GM19372 (cell line): ENCODE measurements around the gene STK32C.
"Not testable (repeated sequence)": the region's sequence is repeated elsewhere in the genome, so short reads cannot be mapped to it uniquely, and the experiment has no call there.

Experiments
- ATAC-seq: cut with Tn5 transposase; IDR thresholded peaks from one replicate; pipeline ENCODE4 v1.9.1; 2021; ENCODE audit warnings: mild to moderate bottlenecking, low read depth, moderate library complexity; ENCODE audit not compliant: unreplicated experiment

The STK32C gene

GRCh38 chr10:132339276-132339675 is 31.5 kb upstream of the STK32C start:
- ATAC-seq, result no peak

DNA sequence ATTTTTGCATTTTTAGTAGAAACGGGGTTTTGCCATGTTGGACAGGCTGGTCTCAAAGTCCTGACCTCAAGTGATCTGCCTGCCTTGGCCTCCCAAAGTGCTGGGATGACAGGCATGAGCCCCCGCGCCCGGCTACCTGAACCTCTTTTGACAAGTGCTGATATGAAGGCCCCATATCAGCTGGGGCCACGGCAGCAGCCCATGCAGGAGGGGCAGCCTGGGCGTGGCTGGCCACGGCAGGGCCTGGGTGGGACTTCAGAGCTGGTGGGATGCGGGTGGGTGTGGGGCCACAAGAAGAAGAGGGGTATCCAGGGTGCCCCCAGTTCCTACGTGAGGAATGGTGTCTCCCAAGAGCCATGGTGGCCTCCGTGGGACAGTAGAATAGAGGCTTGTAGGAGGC is 31.1 kb upstream of the STK32C start:
- no peak for ATAC-seq

GRCh38 chr10:132337854-132338253 is 30.1 kb upstream of the STK32C start:
- ATAC-seq, result not testable (repeated sequence)

DNA sequence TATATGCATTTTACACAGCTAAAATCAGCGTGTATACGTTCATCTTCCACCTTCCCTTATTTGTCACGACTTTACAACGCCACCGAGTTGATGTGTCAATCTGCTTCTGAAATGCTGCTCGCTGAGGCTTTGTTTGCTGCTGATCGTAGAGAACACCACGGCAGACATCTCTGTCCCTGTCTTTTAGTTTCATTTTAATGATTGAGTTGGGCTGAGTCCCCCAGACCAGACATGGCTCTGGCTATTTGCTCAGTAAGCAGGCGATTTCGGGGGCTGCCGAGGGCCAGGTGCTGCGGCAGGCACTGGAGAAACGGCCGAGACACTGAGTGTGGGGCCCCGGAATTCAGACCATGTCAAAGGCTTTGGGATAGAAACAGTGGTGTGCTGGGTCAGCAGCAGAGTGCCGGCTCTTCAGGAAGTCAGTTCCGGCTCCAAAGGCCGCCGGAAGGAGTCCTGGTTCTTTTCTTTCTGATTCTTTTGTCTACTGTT is 29.2 kb upstream of the STK32C start:
- no peak for ATAC-seq

DNA sequence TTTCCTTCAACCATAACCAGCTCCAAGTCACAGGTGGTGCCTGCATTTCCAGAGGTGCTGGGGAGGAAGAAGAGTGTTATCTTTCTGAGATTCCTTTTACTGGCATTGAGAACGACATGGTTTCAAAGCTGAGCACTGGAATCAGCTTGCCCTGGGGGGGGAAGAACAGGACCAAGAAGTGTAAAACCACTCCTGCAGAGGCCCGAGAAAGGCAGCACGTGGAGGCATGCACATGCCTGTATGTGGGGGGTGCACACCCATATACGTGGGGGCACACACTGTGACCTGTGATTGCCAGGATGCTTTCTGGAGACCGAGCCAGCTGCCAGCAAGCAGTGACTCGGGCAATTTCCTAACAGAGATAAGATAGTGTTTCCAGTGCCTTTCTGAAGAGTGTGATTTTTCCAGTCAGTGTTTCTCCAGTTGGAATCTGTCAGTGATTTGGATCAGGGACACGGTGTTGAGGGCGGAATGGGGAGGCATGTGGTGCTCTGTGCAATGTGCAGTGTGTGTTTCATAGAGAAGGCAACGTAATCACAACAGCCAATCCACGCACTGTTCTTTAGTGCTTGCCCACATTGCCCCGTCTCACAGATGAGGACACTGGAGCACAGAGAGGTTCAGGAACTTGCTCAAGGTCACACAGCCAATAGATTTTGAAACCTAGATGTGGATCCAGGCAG is 28.5 kb upstream of the STK32C start:
- ATAC-seq, result no peak

GRCh38 chr10:132335189-132336063 is 27.7 kb upstream of the STK32C start:
- peak; percentile 43 for ATAC-seq

DNA sequence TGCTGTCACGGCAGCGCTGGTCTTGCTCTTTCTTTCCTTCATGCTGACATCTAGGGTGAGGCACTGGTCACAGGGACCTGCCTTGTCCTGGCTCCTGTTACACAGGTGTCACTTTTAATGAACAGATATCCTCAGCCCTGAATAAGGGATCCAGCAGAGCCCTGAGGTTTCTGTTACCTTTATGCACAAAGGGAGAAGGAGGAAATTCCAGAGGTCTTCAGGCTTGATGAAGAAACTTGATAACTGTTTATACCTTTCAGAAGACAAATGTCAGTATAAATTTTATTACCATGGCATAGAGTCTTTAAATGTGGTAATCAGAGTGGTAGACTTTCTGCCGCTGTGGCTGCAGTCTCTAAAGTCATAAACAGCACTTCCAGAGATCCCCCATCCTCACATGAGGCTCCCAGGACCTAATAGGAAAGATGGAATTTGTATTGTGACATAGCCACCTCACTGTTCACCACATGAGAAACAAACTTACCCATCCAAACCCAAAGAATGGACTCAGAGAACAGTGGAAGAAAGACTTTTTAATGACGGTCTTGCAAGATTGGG is 27.0 kb upstream of the STK32C start:
- no peak for ATAC-seq

DNA sequence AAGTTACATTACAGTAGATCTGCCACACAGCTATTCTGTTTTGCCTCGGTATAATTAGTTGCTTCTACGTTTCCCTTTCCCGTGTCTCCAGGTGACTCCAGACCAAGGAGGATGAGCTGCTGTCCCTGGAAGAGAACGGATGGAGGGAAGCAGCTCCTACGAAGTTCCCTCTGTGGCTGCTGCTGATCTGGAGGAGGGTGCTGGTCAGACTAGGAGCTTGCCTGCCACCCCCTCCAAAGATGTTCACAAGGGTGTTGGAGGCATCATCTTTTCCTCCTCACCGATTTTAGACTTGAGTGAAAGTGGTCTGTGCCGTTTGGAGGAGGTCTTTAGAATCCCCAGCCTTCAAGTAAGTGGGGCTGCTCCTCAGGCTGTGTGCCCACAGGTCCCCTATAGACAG is 25.6 kb upstream of the STK32C start:
- no peak for ATAC-seq

- ATAC-seq, result peak; percentile 30
These were observed 24.6 kb upstream of the STK32C start for GRCh38 chr10:132332433-132332754.

DNA sequence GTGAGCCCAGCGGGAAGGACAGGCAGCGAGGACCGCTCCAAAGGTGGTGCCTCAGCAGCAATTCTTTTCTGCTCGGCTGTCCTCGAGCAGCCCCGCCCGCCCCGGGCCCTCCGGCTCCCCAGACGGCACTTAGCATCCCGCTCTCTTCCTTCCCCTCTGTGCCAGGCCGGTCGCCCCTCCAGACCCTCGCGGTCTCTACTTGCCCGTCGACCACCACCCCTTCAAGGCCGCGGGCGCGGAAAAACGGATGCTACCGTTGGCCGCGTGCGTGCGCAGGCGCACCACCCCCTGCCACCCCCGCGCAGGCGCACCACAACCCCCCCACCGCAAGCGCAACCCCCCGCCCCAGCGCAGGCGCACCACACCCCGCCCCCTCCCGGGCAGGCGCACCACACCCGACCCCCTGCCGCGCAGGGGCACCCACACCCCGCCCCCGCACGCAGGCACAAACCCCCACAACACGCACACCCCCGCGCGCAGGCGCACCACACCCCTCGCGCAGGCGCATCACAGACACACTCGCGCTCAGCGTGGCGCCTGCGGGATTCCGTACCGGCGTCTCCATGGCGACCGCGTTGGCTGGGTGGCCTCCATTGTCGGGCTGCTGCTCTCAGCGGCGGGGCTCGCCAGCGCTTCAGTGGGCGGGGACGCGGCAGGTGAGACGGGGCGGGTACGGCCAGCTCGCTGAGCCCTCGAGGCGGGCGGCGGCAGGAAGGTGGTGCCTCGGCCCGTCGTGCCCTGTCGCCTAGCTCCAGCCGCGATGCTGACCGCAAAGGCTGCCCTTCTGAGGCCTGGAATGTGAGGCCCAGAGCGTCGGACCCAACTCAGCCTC is 24.1 kb upstream of the STK32C start, which contains the start of gene LRRC27:
TSS of gene LRRC27 (plus strand) at position 593 of the 832 bp plus-strand sequence. CDS start 1,332 bp downstream, outside the sequence.
- peak; percentile 77 for ATAC-seq

GRCh38 chr10:132330486-132330833 is 22.7 kb upstream of the STK32C start:
- ATAC-seq, result no peak

DNA sequence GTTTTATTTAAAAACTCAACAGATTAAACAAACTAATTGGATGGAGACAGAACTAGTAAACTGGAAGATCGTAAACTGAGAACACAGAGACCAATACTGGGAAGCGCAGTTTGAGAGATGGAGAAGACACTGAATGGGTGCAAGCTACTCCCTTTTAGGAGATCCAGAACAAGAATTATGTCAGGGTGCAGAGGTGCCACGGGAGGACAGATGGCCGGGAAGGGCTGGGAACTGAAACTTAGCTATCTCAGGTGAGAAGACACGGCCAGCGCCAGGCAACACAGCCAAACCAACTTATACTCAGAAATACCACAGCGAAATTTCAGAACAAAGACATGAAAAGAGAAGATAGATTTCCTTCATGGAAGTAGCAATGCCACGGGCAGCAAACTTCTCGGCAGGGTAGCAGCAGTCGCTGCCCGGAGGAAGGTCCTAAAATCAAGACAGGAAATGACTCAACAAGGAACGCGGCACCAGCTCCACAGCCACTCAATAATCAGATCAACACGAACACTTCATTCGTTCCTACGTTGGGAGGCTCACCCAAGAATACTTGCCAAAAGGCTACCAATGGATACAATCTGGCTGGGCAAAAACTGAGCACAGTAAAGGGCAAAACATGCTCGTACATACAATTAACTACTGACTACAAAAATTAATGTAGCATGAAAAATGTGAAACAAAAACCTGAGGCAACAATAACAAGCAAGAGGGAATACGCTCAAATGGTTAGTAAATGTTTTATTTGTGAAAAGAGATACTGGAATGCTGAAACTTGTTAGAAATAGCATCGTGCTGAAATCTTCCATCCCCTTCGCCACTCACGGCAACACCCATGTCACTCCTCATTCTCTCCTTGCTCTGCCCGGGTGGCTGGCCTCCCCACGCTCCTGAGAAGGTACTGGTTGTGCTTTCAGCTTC is 22.1 kb upstream of the STK32C start:
- ATAC-seq, result no peak

DNA sequence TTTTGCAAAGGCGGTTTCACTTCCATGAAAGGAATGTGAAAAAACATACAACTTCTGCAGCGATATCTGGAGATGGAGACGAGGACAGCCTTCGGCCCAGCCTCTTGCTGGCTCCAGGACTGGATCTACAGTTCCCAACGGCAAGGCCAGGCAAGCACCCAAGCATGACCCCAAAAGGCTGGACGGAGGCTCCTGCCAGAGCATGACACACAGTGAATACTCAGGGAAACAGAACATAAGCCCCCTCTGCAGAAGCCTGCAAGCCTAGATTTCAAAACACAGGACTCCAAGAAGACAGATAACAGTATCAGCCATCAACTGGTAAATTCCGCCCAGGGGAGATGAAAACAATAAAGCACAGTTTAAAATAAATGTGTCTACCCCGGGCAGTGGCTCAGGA is 21.0 kb upstream of the STK32C start:
- ATAC-seq, result no peak

DNA sequence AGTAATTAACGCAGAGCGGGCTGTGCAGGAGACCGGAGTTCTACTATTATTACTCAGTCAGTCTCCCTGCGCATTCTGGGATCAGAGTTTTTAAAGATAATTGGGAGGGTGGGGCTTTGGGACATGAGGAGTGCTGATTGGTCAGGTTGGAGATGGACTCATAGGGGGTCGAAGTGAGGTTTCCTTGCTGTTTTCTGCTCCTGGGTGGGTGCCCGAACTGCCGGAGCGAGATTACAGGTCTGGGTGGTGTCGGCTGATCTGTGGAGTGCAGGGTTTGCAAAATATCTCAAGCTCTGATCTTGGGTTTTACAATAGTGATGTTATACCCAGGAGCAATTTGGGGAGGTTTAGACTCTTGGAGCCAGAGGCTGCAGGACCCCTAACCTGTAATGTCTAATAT is 20.4 kb upstream of the STK32C start:
- no peak for ATAC-seq

DNA sequence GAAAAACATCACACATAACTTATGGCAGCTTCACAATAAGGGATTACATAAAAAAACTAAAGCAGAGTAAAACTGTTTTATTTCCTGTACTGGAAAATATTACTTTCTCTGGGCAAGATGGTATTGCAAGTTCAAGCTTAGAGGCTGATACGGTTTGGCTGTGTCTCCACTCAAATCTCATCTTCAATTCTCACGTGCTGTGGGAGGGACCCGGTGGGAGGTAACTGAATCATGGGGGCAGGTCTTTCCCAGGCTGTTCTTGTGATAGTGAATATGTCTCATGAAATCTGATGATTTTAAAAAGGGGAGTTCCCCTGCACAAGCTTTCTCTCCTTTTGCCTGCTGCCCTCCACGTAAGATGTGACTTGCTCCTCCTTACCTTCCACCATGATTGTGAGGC is 19.2 kb upstream of the STK32C start:
- ATAC-seq, result no peak

DNA sequence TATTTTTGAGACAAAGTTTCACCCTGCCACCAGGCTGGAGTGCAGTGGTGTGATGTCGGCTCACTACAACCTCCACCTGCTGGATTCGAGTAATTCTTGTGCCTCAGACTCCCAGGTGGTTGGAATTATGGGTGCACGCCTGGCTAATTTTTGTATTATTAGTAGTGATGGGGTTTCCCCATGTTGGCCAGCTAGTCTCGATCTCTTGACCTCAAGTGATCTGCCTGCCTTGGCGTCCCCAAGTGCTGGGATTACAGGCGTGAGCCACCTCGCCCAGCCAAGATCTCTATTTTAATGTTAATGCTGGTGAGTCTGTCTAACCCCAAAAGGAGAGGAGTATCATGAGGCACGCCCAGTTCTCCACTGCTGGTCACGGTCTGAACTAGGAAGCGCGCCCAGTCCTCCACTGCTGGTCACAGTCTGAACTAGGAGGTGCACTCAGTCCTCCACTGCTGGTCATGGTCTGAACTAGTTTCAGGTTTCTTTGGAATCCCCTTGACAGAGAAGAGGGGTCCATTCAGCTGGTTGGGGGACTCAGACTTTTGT is 18.7 kb upstream of the STK32C start:
- ATAC-seq, result no peak

- ATAC-seq, result no peak
These were observed 16.4 kb upstream of the STK32C start for GRCh38 chr10:132324186-132324585.

DNA sequence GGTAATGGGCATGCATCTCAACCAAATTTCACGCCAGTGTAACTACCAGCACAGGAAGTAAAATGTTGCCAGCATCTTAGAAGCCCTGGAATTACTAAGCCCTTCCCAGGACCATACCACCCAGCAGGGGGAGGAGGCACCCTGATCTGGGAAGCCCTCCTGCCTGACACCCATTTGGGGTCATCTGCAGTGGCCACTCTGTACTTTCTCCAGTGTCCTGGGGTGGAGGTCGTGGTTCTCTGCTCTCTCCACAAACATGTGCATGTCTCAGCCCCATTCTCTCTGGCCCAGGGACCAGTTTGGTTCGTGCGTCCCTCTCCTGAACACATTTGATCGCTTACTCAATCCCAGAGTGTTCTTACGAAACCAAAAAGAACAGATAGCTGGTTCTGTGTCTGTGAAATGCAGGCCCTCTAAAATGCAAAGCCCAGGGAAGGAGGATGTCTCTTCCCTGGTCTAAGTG is 14.9 kb upstream of the STK32C start:
- no peak for ATAC-seq

DNA sequence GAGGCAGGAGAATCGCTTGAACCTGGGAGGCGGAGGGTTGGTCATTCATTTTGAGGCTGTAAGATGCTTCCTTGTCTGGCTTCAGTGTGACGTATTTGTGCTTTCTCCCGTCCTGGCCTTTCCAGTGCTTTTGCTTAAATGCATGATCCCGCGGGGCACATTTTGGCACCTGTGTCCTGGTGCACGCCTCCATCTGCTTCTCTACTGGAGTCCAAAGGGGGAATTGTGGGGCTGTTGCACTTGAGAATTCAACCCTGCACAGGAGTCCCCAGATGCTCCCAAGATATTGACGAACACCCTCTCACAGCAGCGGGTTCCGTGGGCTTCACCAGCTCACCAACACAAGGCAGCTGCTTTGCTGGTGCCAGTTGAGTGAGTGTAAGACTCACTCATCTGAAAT is 14.0 kb upstream of the STK32C start:
- no peak for ATAC-seq
